Ovary (tissue), 3 donors: ENCODE results near the gene SLC7A14.

Experiments
- CTCF ChIP-seq, 3 donors: fragments of 450-650 bp in 2 of 3; fragments of 200-600 bp in 1 of 3; IDR thresholded peaks; one replicate each; pipeline versions ENCODE4 v1.5.1 to v1.8.0; 2016 to 2022; ENCODE audit warnings: antibody characterized with exemption in 3 of 3, mild to moderate bottlenecking in 1 of 3
- EP300 ChIP-seq: sonication (generic); formaldehyde crosslinking; IDR thresholded peaks from one replicate; pipeline ENCODE4 v1.6.1; 2017; ENCODE audit warnings: antibody characterized with exemption
- donor health status: DM: no; HTN: no; CAD: no.

- no peak for TF ChIP-seq CTCF (IDR thresholded peaks at IDR 0.05)
- TF ChIP-seq EP300, result no peak
Observed at GRCh38 chr3:170413291-170413690, 172.6 kb downstream of the SLC7A14 start.
